ENCODE data around the gene BMP2K.
A peak's percentile ranks its signal among the peaks of the same experiment; 100 is the strongest.
"Not testable (repeated sequence)": the region's sequence is repeated elsewhere in the genome, so short reads cannot be mapped to it uniquely, and the experiment has no call there.

The BMP2K gene

GRCh38 chr4:78809928-78810835 is 34.0 kb downstream of the BMP2K start:
- no peaks in the 10 kb centered on the region for H3K27me3 Mint-ChIP-seq
- peaks cover 5% of the 10 kb centered on the region for H3K36me3 Mint-ChIP-seq (ENCODE audit: insufficient read depth)
- DNase-seq (no peak), ATAC-seq (replicated peaks) (no peak)
- H3K27ac Mint-ChIP-seq = no peak overlapping the region
- H3K4me1 Mint-ChIP-seq (ENCODE audit: low read depth in 2 of 2) = peaks cover 2 to 7% of the 10 kb centered on the region in 2 donors
- H3K9me3 Mint-ChIP-seq = no peaks in the 10 kb centered on the region
- no peak overlapping the region for H3K4me3 Mint-ChIP-seq

DNA sequence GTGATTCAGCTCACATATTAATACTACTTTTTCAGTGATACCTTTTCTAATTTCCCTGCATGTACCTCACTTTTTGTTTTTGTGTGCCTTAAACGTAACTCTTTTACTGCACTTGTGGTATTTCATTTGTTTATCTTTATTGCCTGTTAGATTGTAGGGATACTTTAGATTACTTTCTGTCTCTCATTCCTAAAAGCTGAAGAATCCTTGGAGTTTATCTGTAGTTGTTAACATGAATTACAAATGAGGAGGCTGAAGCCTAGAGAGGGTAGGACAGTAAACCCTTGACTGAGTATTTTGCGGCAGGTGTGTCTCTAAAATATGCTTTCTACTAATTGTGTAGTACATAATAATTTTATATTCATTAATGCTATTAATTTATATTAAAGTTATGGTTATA is 34.9 kb downstream of the BMP2K start:
- Mint-ChIP-seq H3K9me3 (no peaks in the 10 kb centered on the region), H3K27ac (no peak overlapping the region), H3K4me3 (no peak overlapping the region), H3K4me1 (ENCODE audit: low read depth in 2 of 2) (peaks cover 2 to 7% of the 10 kb centered on the region in 2 donors), H3K27me3 (no peaks in the 10 kb centered on the region), H3K36me3 (ENCODE audit: insufficient read depth) (peaks cover 5% of the 10 kb centered on the region)
- ATAC-seq (replicated peaks) (no peak), DNase-seq (no peak)

DNA sequence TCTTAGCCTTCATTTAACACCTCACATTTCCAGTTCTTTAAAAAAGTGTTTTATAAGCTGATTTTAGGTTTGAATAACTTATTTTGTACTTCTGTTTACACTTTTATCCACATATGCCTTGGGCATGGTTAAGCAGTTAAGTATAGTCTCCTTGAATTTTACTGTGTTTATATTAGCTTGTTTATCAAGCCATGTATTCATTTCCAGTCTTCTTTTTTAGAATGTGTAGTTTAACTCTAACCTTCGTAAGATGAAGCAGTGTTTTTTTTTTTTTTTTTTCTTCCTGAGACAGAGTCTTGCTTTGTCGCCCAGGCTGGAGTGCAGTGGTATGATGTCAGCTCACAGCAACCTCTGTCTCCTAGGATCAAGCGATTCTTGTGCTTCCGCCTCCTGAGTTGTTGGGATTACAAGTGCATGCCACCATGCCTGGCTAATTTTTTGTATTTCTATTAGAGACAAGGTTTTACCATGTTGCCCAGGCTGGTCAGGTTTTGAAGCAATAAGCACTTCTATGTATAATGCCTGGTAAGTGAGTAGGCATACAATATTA is 42.5 kb downstream of the BMP2K start:
- no peaks in the 10 kb centered on the region for H3K9me3 Mint-ChIP-seq

GRCh38 chr4:78824001-78824400 is 47.9 kb downstream of the BMP2K start:
- DNase-seq = no peak
- Mint-ChIP-seq H3K4me1 (ENCODE audit: low read depth in 2 of 2) (no peaks in the 10 kb centered on the region), H3K9me3 (no peaks in the 10 kb centered on the region), H3K27me3 (no peaks in the 10 kb centered on the region), H3K27ac (peak overlapping the region in 1 of 2 donors; percentile 63), H3K4me3 (no peak overlapping the region), H3K36me3 (ENCODE audit: insufficient read depth) (peaks cover 4% of the 10 kb centered on the region)
- no peak for ATAC-seq (replicated peaks)

More for the DNA sequence above, 42.5 kb downstream of the BMP2K start:
- H3K27me3 Mint-ChIP-seq = no peaks in the 10 kb centered on the region
- no peaks in the 10 kb centered on the region for H3K36me3 Mint-ChIP-seq (ENCODE audit: insufficient read depth)
- H3K4me1 Mint-ChIP-seq (ENCODE audit: low read depth in 2 of 2) = peaks cover 0 to 1% of the 10 kb centered on the region in 2 donors
- ATAC-seq (replicated peaks) = no peak
- no peak overlapping the region for H3K4me3 Mint-ChIP-seq
- no peak for DNase-seq
- no peak overlapping the region for H3K27ac Mint-ChIP-seq

DNA sequence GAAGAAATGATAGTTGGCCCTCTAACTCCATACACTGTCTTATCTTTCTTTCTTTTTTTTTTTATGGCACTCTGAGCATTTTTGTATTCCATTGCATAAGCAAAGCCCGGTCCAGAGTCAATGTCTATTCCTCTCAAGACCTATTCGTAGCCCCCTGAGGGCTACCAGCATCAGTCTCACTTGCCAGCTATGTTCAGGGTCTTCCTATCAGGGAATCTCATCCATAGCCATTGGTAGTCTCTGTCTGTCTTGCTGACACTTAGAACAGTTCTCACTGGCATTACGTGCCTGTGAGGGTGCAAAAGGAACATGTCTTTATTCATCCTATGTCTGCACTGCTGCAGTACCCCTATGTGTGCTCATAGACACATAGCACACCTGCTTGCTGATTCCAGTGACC is 51.0 kb downstream of the BMP2K start:
- Mint-ChIP-seq H3K36me3 (ENCODE audit: insufficient read depth) (peaks cover 6% of the 10 kb centered on the region), H3K9me3 (no peaks in the 10 kb centered on the region), H3K27me3 (no peaks in the 10 kb centered on the region), H3K4me1 (ENCODE audit: low read depth in 2 of 2) (no peaks in the 10 kb centered on the region), H3K27ac (no peak overlapping the region), H3K4me3 (no peak overlapping the region)
- DNase-seq (no peak), ATAC-seq (replicated peaks) (no peak)

DNA sequence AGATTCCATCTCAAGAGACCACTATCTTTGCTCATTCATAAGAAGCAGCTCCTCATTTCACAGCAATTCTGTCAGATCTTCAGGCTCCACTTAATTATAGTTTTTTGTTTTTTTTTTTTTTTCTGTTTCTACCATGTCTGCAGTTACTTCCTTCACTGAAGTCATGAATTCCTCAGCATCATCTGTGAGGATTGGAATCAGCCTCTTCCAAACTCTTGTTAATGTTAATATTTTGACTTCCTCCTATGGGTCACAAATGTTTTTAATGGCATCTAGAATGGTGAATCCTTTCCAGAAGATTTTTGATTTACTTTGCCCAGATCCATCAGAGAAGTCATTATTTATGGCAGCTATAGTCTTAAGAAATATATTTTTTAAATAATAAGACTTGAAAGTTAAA is 53.1 kb downstream of the BMP2K start:
- Mint-ChIP-seq H3K9me3 (no peaks in the 10 kb centered on the region), H3K27me3 (no peaks in the 10 kb centered on the region), H3K4me3 (no peak overlapping the region), H3K36me3 (ENCODE audit: insufficient read depth) (peaks cover 8% of the 10 kb centered on the region), H3K27ac (no peak overlapping the region), H3K4me1 (ENCODE audit: low read depth in 2 of 2) (no peaks in the 10 kb centered on the region)
- no peak for DNase-seq
- no peak for ATAC-seq (replicated peaks)

GRCh38 chr4:78839676-78840075 is 63.5 kb downstream of the BMP2K start:
- DNase-seq; H3K9me3 Mint-ChIP-seq; H3K27me3 Mint-ChIP-seq; H3K4me3 Mint-ChIP-seq; H3K27ac Mint-ChIP-seq; H3K4me1 Mint-ChIP-seq (ENCODE audit: low read depth in 2 of 2); ATAC-seq (replicated peaks); H3K36me3 Mint-ChIP-seq (ENCODE audit: insufficient read depth): not testable (repeated sequence)

GRCh38 chr4:78840286-78840685 is 64.1 kb downstream of the BMP2K start:
- not testable (repeated sequence) for H3K27me3 Mint-ChIP-seq; H3K36me3 Mint-ChIP-seq (ENCODE audit: insufficient read depth); H3K4me1 Mint-ChIP-seq (ENCODE audit: low read depth in 2 of 2); DNase-seq; ATAC-seq (replicated peaks); H3K9me3 Mint-ChIP-seq; H3K4me3 Mint-ChIP-seq; H3K27ac Mint-ChIP-seq

GRCh38 chr4:78845472-78845871 is 69.3 kb downstream of the BMP2K start:
- H3K36me3 Mint-ChIP-seq (ENCODE audit: insufficient read depth) = no peaks in the 10 kb centered on the region
- H3K4me1 Mint-ChIP-seq (ENCODE audit: low read depth in 2 of 2) = no peaks in the 10 kb centered on the region
- H3K27me3 Mint-ChIP-seq = no peaks in the 10 kb centered on the region
- no peak for ATAC-seq (replicated peaks)
- no peak for DNase-seq
- no peaks in the 10 kb centered on the region for H3K9me3 Mint-ChIP-seq
- H3K27ac Mint-ChIP-seq = no peak overlapping the region
- no peak overlapping the region for H3K4me3 Mint-ChIP-seq

GRCh38 chr4:78846258-78846657 is 70.1 kb downstream of the BMP2K start:
- Mint-ChIP-seq H3K27ac (no peak overlapping the region), H3K4me1 (ENCODE audit: low read depth in 2 of 2) (no peaks in the 10 kb centered on the region), H3K4me3 (no peak overlapping the region), H3K27me3 (no peaks in the 10 kb centered on the region), H3K36me3 (ENCODE audit: insufficient read depth) (no peaks in the 10 kb centered on the region), H3K9me3 (no peaks in the 10 kb centered on the region)
- ATAC-seq (replicated peaks) (no peak), DNase-seq (no peak)

DNA sequence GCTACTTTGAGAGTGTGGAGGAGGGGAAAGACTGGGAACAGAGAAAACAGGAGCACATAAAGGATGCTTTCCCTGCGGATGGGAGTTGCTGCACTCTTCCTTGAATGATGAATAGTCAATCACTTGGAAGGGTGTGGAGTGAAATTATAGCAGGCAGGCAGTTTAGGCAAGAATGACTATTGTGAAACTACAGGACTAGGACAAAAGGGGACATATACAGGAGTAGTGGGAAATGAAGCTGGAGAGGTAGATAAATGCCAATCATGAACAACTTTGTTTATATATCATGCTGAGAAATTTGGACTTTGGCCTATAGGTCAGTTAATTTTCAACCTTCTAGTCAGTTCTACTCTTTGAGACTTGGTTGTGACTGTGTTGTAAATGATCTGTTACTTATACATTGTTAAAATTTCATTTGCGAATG is 86.2 kb downstream of the BMP2K start:
- DNase-seq (no peak), ATAC-seq (replicated peaks) (no peak)
- peaks cover 7% of the 10 kb centered on the region for H3K36me3 Mint-ChIP-seq (ENCODE audit: insufficient read depth)
- H3K4me1 Mint-ChIP-seq (ENCODE audit: low read depth in 2 of 2) = peaks cover 2 to 4% of the 10 kb centered on the region in 2 donors
- H3K27me3 Mint-ChIP-seq = no peaks in the 10 kb centered on the region
- H3K27ac Mint-ChIP-seq = no peak overlapping the region
- no peaks in the 10 kb centered on the region for H3K9me3 Mint-ChIP-seq
- no peak overlapping the region for H3K4me3 Mint-ChIP-seq

DNA sequence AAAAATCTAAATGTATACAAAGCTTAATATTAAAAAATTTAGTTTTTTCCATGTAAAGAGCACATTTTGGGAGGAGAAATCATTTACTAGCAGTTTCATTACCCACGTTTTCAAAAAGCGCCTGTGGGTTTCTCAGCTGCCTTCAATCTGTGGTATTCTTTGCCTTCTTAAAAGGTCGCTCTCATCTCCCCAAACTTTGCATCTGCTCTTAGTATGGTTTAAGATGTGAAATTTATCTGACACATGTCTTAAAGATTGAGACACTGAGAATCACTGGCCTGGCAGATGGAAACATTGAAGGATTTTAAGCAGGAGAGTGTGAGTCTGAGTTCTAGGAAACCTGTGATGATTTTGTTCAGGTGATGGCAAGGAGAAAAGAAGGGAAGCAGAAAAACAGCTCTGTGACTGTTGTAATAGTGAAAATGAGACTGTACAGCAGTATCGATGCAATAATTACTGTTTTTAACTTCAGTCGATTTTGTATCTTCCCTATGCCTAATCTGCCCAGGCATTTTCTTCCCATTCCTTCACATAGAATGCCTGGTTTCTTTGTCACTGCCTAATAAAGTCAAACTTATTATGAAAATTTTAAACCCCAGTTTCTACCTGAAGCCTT is 87.2 kb downstream of the BMP2K start:
- H3K36me3 Mint-ChIP-seq (ENCODE audit: insufficient read depth) = peaks cover 7% of the 10 kb centered on the region
- no peak overlapping the region for H3K27ac Mint-ChIP-seq
- DNase-seq (no peak), ATAC-seq (replicated peaks) (no peak)
- peaks cover 2 to 4% of the 10 kb centered on the region in 2 donors for H3K4me1 Mint-ChIP-seq (ENCODE audit: low read depth in 2 of 2)
- no peaks in the 10 kb centered on the region for H3K27me3 Mint-ChIP-seq
- H3K9me3 Mint-ChIP-seq = no peaks in the 10 kb centered on the region
- no peak overlapping the region for H3K4me3 Mint-ChIP-seq

DNA sequence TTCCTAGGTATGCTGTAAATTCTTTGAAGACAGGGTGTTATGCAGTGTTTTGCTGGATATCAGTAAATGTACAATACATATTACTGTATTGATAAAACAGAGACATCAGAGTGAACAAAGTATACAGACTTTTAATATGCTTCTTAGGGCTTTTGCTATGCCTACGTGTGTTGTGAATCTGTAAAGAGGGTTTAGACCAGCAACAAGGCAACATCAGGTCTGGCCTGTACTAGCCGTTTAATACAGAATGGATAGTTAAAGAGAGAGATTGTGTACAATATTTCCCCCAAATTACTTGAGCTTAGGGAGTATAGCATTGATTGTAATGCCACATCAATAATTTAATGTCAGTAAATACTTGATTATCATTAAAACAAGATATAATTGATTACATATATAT is 87.8 kb downstream of the BMP2K start:
- Mint-ChIP-seq H3K27me3 (no peaks in the 10 kb centered on the region), H3K4me3 (no peak overlapping the region), H3K4me1 (ENCODE audit: low read depth in 2 of 2) (peaks cover 2 to 4% of the 10 kb centered on the region in 2 donors), H3K9me3 (no peaks in the 10 kb centered on the region), H3K27ac (no peak overlapping the region), H3K36me3 (ENCODE audit: insufficient read depth) (peaks cover 12% of the 10 kb centered on the region)
- ATAC-seq (replicated peaks) = no peak
- DNase-seq = no peak

Data from effector memory CD8-positive, alpha-beta T cell (primary cell).